GM12872 (cell line): ENCODE measurements around the gene MTRF1L.

Source experiments
- CTCF ChIP-seq: IDR thresholded peaks from 3 replicates; pipeline ENCODE4 v1.5.1; 2011; ENCODE audit warnings: low read depth, mild to moderate bottlenecking, low read length, moderate library complexity; ENCODE audit not compliant: insufficient read depth

The MTRF1L gene

DNA sequence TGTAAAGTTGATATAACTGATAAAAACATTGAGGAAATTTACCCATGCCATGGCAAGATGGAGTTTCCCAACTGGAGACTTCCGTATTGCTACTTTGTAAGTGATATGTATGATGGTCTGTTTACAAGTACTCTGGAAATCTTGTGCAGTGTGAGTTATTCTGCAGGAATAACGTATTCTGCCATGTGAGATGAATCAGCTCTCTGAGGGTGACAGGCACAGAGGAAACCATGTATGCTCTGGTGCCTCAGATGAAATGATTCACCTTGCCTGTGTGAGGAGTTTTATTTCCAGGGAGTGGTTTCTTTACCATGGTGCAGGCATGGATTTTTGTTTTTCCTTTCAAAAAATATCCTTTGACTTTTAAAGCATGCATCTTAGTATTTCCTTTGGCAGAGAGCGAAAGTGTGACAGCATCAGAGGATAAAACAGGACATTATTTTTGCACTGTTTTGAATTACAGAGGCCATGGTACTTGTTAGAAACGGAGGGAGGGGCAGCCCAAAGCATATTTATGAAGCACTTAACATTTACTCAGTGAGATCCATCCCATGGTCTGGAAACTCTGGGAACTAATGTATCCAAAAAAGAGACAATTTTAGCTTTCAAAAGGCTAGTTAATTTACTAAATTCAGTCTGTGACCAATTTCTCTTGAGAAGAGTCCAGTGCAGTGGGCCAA lies 36.0 kb upstream of the MTRF1L start:
- TF ChIP-seq CTCF = no peak

GRCh38 chr6:153034139-153034538 lies 31.6 kb upstream of the MTRF1L start:
- no peak for TF ChIP-seq CTCF

DNA sequence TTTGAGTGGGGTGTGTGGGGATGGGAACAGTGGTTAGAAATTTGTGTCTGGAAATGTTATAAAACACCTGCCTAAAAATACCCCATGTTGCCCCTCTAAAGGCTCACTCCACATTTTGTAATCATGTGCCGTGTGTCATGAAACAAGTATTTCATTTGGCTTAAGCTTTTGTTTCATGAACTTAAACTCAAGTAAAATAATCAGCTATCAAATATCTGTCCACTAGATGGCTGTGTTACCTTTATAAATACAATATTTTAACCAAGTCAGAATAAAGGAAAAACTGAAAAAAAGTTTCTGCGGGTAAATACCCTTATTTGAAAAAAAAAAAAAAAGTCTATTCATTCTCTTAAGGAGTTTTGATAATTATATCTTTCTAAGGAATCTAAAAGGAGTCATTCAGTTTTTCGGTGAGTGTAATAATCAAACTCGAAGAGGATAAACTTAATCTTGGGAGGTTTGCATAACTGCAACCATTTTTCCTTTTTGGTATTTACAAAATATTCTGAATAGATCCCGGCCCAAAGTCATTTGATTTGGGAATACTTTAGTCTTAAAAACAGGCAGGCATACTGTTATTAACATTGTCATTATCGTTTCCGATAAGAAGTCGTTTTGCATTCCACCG lies 29.9 kb upstream of the MTRF1L start:
- peak; percentile 20; the same call in 1 of the 3 replicates for TF ChIP-seq CTCF

DNA sequence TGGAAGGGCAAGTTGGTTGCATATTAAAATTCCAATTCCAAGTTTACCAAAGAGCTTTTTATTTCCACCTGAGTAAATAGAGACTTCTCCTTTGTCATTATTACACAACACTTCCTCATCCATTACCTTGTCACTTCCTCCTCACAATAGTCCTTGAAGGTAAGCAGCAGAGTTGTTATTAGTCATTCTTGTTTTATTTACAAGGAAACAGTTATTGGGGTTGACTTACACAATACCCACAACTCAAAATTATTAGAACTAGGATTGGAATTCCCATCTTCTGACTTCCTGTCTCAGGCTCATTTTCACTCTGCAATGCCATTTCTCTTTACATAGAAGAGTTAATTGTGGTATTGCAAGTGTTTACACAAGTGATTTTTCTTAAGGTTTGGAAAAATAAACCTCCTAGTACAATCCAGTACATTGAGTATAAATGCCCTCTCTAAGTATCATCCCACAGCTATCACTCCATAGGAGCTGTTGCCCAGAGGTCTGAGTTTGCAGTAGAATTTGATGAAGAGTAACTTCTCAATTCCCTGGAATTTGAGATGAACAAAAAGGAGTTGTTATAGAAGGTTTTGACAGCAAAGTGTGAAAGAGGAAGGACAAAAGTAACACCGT lies 28.9 kb upstream of the MTRF1L start:
- TF ChIP-seq CTCF = no peak

- no peak for TF ChIP-seq CTCF
Measured at GRCh38 chr6:153028963-153029362, 26.5 kb upstream of the MTRF1L start.

DNA sequence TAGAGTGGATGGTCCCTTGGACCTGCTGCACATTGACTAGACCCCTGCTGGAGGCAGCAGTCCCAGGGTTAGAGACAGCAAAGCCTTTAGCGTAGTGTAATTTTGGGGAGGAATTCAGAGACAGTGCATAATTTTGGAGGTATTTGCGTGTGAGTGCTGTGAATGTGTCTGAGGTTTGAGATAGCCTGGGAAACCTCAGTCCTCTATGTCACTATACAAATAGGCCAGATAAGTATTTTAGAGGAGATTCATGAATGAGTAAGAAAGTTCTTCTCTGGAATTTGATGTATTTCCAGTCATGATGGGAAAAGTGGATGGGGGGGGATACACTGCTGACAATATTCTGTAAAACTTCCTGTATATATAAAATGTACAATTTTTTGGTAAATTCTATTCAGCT lies 25.8 kb upstream of the MTRF1L start:
- TF ChIP-seq CTCF = no peak

GRCh38 chr6:153027480-153027879 lies 25.0 kb upstream of the MTRF1L start:
- no peak for TF ChIP-seq CTCF
